Keratinocyte (primary cell): ENCODE results near the gene IL19. TPM values are rescaled to one million over a fixed set of nuclear protein-coding genes. Genes with fewer than 3 reads are reported as not detected.

Experiments used
- DNase-seq: peaks from one replicate; pipeline ENCODE4 v3.0.0-alpha.2; 2011; ENCODE audit warnings: low read depth, missing footprints, low spot score
- FAIRE-seq: peaks from 2 replicates; lab custom pipeline; 2011; peaks lifted over from hg19 to GRCh38; lab: Jason Lieb, UNC
- H2AFZ ChIP-seq: 2 replicates; pipeline ENCODE4 v1.6.0; 2012; ENCODE audit warnings: low read length, control low read depth, inconsistent platforms; ENCODE audit not compliant: control insufficient read depth
- H3K27ac ChIP-seq: 2 replicates; pipeline ENCODE4 v1.5.1; 2011; ENCODE audit warnings: low read length; ENCODE audit not compliant: control insufficient read depth, insufficient read depth
- H3K27me3 ChIP-seq: 3 replicates; pipeline ENCODE4 v1.6.0; 2011; ENCODE audit warnings: low read length; ENCODE audit not compliant: control insufficient read depth, insufficient read depth; ENCODE audit errors: extremely low read depth
- H3K36me3 ChIP-seq, 2 experiments: 2 replicates in 1 of 2; 3 replicates in 1 of 2; pipeline ENCODE4 v1.5.1; 2011; ENCODE audit warnings: low read length in 2 of 2, mild to moderate bottlenecking in 1 of 2; ENCODE audit not compliant: control insufficient read depth in 2 of 2, insufficient read depth in 2 of 2; ENCODE audit errors: extremely low read depth in 1 of 2
- H3K4me1 ChIP-seq: 3 replicates; pipeline ENCODE4 v1.5.1; 2011; ENCODE audit warnings: low read length; ENCODE audit not compliant: control insufficient read depth, insufficient read depth; ENCODE audit errors: extremely low read depth
- H3K4me2 ChIP-seq: 3 replicates; pipeline ENCODE4 v1.6.0; 2011; ENCODE audit warnings: low read depth, low read length; ENCODE audit not compliant: control insufficient read depth, insufficient read depth; ENCODE audit errors: extremely low read depth
- H3K4me3 ChIP-seq, 3 experiments: fragments of 200-600 bp in 1 of 3; sonication (generic) in 1 of 3; 2 replicates in 2 of 3; 3 replicates in 1 of 3; pipeline ENCODE4 v1.5.1; 2011 to 2016; ENCODE audit warnings: low read length in 3 of 3, mild to moderate bottlenecking in 3 of 3, control low read depth in 2 of 3, inconsistent platforms in 1 of 3, low read depth in 1 of 3, mixed read lengths in 1 of 3, mixed run types in 1 of 3, moderate library complexity in 1 of 3; ENCODE audit not compliant: control insufficient read depth in 2 of 3, insufficient read depth in 2 of 3; ENCODE audit errors: extremely low read depth in 1 of 3
- H3K79me2 ChIP-seq: 2 replicates; pipeline ENCODE4 v1.6.0; 2012; ENCODE audit warnings: low read length; ENCODE audit not compliant: control insufficient read depth, insufficient read depth
- H3K9ac ChIP-seq: 3 replicates; pipeline ENCODE4 v1.6.0; 2011; ENCODE audit warnings: low read length; ENCODE audit not compliant: control insufficient read depth, insufficient read depth; ENCODE audit errors: extremely low read depth
- H3K9me1 ChIP-seq: 3 replicates; pipeline ENCODE4 v1.6.0; 2011; ENCODE audit warnings: low read length; ENCODE audit not compliant: control insufficient read depth, insufficient read depth; ENCODE audit errors: extremely low read depth
- H3K9me3 ChIP-seq: 2 replicates; pipeline ENCODE4 v1.5.1; 2012; ENCODE audit warnings: low read depth, low read length; ENCODE audit not compliant: control insufficient read depth
- H4K20me1 ChIP-seq: 3 replicates; pipeline ENCODE4 v1.6.0; 2011; ENCODE audit warnings: low read length; ENCODE audit not compliant: control insufficient read depth, insufficient read depth; ENCODE audit errors: extremely low read depth
- CTCF ChIP-seq, 3 experiments: IDR thresholded peaks in 1 of 3; conservative IDR thresholded peaks in 1 of 3; optimal IDR thresholded peaks in 1 of 3; 2 replicates in 2 of 3; 3 replicates in 1 of 3; pipeline versions ENCODE3 to v1.5.1; 2011; ENCODE audit warnings: low read length in 3 of 3, mild to moderate bottlenecking in 3 of 3, moderate library complexity in 2 of 3, control low read depth in 1 of 3, inconsistent platforms in 1 of 3; ENCODE audit not compliant: insufficient read depth in 2 of 3; ENCODE audit errors: extremely low read depth in 1 of 3
- EZH2 ChIP-seq: IDR thresholded peaks from one replicate; pipeline ENCODE4 v1.6.1; 2012; ENCODE audit warnings: inconsistent platforms, mild to moderate bottlenecking, low read length, moderate library complexity
- dilution Hi-C: fragments of 300-500 bp; cut with MboI; formaldehyde crosslinking; loops from one replicate; pipeline ENCODE4 v1.7.0; 2020; ENCODE audit warnings: low sequenced_read_pairs; ENCODE audit not compliant: extremely low pct_ligation_motif_present
- polyA plus RNA-seq, 5 experiments: library from polyadenylated mRNA; depleted of rRNA in 3 of 5; stranded (reverse) in 3 of 5; stranded (forward) in 1 of 5; unstranded in 1 of 5; fragments of >200 nt; gene quantifications; 1 replicate in 1 of 5; 2 replicates in 3 of 5; 3 replicates in 1 of 5; pipeline versions ENCODE4 v1.2.1 to v1.2.3, GENCODE V29; 2011 to 2012; ENCODE audit warnings: missing spikeins in 2 of 5, low read depth in 1 of 5, low replicate concordance in 1 of 5

IL19 gene
- polyA plus RNA-seq, 1 donor (not counting 4 experiments of a cell fraction or from before 2014, with no cell fraction given): not detected

- Histone ChIP-seq H3K36me3 (no peaks in the 10 kb centered on the region), H2AFZ (no peak overlapping the region), H3K9me3 (no peaks in the 10 kb centered on the region), H3K79me2 (no peaks in the 10 kb centered on the region), H3K4me1 (peaks cover 8% of the 10 kb centered on the region), H3K27ac (no peak overlapping the region), H3K27me3 (no peaks in the 10 kb centered on the region), H3K9ac (no peak overlapping the region), H3K9me1 (no peaks in the 10 kb centered on the region), H3K4me3 (no peak overlapping the region), H3K4me2 (no peak overlapping the region), H4K20me1 (no peaks in the 10 kb centered on the region)
- TF ChIP-seq EZH2 (no peak), CTCF (optimal IDR thresholded peaks at IDR 0.05 in 1 of 3, IDR thresholded peaks at IDR 0.05 in 1 of 3, conservative IDR thresholded peaks at IDR 0.05 in 1 of 3; ENCODE audit: extremely low read depth in 1 of 3, insufficient read depth in 2 of 3, low read length in 3 of 3) (no peak)
- FAIRE-seq (no peak), DNase-seq (no peak)
- dilution Hi-C loops: no loop called here
These were observed 27.7 kb upstream of the IL19 start for GRCh38 chr1:206742719-206743383.

- Histone ChIP-seq H3K27me3 (peaks cover 3% of the 10 kb centered on the region), H3K9me3 (no peaks in the 10 kb centered on the region), H3K27ac (no peak overlapping the region), H3K9ac (no peak overlapping the region), H3K4me3 (no peak overlapping the region), H3K79me2 (no peaks in the 10 kb centered on the region), H3K4me1 (no peaks in the 10 kb centered on the region), H2AFZ (no peak overlapping the region), H3K4me2 (no peak overlapping the region), H4K20me1 (no peaks in the 10 kb centered on the region), H3K9me1 (no peaks in the 10 kb centered on the region), H3K36me3 (no peaks in the 10 kb centered on the region)
- no peak for TF ChIP-seq EZH2
- no peak for TF ChIP-seq CTCF (optimal IDR thresholded peaks at IDR 0.05 in 1 of 3, IDR thresholded peaks at IDR 0.05 in 1 of 3, conservative IDR thresholded peaks at IDR 0.05 in 1 of 3; ENCODE audit: extremely low read depth in 1 of 3, insufficient read depth in 2 of 3, low read length in 3 of 3)
- DNase-seq: no peak
- dilution Hi-C loops: no loop called here
- FAIRE-seq: no peak
These were observed 25.9 kb upstream of the IL19 start for GRCh38 chr1:206744683-206745082.
